Activated CD4-positive, alpha-beta T cell treated with anti-CD3 and anti-CD28 coated beads, Interleukin-10, Interleukin-2, amounts not matched to agents 100 ng/mL and 50 ng/mL, durations not matched to agents 16 hours and 8 hours (primary cell): ENCODE results near the gene PLA2G6.

Source experiments
- DNase-seq: peaks from one replicate; pipeline ENCODE4 v3.0.0-alpha.2; 2020

PLA2G6 gene

DNA sequence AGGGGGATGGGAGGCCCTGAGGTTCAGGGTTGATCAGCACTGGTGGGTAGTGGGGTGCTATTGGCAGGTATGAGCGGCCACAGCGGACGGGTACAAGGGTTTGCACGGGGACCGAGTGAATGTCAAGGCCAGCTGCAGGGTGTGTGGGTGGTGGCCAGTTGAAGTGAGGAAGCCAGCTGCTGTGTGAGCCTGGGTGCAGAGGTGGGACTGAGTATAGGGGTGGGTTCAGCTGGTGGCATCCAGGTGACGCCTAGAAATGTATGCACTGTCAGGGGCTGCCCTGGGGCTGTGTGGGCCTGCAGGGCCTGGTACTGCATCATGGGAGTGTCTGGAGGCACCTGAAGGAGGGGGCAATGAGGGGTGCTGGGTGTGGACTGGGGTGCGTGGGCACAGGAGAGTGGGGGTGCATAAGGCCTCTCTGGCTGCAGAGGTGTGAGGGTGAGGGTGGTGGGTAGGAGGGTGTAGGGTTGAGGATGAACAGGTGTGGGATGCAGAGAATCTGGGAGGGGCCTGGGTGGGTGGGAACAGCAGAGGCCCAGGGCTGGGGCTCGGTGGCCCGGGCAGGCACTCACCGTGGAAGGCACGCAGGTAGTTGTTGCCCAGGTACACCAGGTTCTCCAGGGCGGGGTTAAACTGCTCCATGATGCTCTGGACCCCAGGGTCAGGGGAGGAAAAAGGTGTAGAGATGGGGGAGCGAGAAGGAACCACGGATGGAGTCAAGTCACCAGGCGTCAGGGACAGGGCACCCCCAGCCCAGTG is 72.9 kb downstream of the PLA2G6 start:
- DNase-seq, result no peak

DNA sequence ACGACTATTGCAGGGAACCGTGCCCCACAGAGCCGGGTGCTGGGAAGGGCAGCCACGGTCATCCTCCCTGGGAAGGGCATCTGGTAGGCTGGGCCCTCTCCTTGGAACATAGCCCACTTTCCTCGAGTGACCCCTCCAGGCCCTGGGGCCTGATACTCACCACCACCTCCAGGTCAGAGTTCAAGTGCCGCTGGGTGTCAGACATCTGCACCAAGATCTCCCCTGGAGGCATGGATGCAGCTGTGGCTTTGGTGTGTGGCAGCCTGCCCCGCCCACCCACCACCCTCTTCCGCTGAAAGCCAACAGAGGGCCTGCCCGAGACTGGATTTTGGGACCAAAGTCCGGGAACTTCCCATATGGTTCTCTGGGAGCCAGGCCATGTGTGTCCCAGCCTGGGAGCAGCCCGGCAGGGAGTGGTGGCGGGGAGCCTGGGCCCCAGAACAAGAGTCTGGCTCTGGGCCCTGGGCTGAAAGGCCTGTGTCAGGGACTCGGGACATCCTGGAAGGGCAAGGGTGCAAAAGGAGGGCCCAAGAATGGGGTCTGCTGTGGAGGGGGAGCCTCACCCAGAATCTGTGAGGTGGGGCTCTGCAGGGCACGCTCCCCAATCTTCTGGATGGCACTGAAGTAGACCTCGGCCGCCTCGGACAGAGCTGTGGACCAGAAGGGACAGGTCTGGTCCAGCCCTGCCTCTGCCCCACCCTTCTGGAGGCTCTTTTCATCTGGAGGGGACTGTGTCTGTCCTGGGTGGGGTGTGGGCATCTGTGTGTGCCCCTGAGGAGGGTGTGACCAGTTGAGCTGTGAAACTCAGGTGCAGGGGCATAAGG is 73.7 kb downstream of the PLA2G6 start:
- DNase-seq, result no peak

DNA sequence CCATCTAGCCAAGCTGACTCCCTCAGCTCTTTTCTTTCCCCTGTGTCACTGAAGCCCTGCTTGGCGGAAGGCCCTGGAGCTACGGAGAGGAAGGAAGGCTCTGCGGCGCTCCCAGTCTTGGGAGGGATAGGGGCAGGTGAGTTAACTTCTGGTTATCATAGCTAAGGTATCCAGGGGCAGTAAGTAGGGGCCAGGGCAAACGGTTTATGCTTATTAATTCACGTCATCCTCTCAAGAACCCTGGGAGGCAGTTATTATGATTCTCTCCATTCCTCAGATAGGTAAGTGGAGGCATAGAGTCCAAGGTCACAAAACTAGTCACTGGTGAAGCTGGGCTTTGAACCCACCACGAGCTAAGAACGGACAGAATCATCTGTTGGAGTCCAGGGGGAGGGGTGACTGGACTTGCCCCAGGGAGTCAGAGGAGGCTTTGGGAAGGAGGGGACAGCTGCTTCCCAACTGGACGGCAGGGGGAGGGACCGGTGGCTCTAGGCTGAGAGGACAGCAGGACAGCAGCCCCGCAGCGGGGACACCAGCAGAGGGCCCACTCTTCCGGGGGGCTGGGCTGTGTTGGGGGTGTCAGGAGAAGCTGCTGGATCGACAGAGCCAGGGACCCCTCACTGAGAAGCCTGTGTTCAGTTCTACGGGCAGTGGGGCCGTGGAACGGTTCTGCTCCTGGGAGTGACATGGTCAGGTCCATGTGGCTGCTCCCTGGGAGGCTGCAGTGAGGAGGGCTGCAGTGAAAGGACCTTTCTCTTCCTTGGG is 74.6 kb downstream of the PLA2G6 start:
- no peak for DNase-seq

DNA sequence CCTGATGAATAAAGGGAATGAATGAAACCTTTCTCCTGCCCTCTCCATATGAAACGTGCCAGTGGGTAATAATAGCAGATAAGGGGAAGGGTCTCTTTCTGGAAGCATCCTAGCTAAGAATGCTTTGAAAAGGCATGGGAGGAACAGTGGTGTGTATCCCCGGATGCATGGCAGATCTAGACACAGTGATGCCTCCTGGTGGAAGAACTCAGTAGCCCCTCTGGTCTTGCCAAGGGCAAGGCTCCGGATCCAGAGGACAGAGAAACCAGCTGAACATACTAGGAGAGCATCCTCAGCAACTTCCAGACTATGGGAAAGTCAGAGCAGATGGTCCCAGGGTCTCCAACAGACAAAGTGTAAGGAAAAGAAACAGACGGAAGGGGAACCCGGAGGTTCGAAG is 77.5 kb downstream of the PLA2G6 start:
- DNase-seq, result no peak

DNA sequence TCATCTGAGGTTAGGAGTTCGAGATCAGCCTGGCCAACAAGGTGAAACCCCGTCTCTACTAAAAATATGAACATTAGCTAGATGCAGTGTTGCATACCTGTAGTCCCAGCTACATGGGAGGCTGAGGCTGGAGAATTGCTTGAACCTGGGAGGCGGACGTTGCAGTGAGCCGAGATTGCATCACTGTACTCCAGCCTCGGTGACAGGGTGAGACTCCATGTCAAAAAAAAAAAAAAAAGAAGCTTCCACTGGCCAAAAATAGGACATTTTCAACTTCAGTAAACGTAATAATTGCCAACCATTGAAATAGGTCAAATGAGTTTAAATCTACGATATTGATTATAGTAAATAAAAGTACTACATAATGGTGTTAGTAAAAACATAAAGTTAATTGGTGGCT is 78.0 kb downstream of the PLA2G6 start:
- no peak for DNase-seq

DNA sequence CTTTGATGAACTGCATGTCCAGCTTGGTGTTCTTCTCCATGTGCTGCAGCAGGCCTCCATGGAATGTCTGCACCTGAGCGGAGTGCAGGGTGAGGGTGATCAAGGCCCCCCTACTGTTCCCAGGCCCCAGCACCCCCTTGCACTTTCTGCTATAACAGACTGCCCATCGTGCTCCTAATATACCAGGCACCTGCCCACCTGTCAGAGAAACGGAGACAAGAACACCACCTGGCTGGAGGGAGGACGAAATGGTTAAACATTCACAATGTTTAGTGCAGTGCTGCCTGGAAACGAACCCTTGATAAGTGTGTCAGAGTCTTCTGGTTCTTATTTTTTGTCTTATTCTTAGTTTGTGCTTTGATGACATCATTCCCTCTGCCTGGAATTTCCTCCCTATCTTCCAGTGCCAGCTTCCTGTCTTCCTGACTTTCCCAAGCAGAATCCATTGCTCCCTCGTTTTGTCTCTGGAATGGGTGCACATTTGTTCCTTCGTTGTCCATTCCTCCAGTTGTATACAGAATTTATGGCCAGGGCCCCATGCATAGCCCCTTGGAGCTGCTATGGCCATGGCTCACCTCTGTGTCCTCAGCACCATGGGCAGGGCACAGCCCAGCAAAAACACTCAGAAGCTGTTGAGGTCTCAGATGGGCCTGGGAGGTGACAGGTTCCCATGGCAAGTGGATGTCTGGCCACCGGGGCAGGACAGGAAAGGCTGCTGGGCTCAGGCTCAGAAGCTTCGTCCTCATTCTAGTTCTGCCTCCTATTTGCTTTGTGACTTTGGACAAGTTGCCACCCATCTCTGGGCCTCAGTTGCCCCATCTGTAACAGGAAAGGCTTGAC is 83.0 kb downstream of the PLA2G6 start:
- DNase-seq, result no peak

DNA sequence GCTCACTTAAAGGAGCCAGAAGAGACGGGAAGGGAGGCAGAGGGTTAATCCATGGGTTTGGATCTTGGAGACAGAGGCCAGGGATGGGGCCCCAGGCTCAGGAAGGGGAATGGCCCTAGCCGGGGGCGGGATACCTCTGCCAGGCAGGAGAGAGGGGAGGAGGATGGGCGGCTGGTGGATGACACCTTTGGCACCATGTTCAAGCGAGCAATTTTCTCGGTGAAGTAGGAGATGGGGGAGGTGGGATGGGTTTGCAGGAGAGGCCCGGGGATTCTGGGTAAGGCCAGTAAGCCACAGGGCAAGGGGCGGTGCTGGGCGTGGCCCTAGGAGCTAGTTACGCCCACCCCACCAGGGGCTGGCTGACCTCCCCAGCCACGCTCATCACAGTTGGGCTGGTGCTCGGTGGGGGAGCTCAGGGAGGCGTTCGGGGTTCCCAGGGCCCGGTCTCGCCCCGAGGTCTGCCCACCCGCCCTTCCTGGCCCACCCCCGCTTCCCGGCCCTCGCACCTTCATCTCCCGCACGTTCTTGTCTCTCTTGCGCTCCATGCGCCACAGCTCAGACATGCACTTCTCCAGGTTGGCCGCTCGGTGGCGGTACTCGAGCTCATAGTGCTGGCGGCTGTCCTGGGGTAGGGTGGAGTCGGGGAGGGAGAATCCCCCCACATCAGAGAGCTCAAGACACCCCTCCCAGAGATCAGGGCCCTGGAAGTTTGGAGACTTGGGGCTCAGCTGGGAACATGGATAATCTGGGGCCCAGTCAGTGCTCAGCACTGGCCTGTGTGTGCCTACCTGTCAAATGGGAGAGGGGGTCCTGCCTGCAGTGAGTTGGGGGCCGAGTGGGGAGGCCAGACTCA is 83.8 kb downstream of the PLA2G6 start:
- DNase-seq, result no peak

DNA sequence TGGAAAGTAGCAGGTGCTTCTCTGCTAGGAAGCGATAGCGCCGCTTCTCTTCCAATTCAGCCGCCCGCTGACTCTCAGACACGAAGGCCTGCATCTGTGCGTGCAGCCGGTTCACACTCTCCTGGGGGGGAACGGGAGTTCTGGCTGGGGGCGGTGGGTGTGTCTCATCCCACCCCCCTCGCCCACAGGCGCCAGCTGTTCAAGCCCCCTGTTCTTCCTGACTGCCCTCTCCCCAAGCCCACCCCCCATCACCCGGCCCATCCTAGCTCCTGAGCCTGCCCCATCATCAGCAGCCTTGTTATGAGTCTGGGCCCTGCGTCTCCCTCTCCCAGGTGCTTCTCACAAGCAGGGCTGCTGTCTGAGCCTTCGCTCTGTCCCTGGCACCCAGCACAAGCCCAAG is 84.6 kb downstream of the PLA2G6 start:
- no peak for DNase-seq

DNA sequence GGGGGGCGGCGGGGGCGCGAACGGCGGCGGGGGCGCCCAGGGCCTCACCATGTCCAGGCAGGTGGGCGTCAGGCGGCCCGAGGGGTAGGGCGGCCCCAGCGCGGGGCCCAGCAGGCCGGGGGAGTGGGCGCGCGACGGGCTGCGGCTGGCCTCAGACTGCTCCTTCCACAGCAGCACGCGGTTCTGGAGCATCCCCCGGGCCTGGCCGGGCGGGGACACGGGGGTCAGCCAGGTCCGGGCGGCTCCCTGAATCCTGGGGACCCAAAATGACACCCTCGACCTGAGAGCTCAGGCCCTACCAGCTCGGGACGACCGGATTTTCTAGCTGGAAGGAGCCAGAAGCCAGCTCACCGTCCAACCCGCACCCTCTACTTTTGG is 92.2 kb downstream of the PLA2G6 start:
- DNase-seq, result no peak

DNA sequence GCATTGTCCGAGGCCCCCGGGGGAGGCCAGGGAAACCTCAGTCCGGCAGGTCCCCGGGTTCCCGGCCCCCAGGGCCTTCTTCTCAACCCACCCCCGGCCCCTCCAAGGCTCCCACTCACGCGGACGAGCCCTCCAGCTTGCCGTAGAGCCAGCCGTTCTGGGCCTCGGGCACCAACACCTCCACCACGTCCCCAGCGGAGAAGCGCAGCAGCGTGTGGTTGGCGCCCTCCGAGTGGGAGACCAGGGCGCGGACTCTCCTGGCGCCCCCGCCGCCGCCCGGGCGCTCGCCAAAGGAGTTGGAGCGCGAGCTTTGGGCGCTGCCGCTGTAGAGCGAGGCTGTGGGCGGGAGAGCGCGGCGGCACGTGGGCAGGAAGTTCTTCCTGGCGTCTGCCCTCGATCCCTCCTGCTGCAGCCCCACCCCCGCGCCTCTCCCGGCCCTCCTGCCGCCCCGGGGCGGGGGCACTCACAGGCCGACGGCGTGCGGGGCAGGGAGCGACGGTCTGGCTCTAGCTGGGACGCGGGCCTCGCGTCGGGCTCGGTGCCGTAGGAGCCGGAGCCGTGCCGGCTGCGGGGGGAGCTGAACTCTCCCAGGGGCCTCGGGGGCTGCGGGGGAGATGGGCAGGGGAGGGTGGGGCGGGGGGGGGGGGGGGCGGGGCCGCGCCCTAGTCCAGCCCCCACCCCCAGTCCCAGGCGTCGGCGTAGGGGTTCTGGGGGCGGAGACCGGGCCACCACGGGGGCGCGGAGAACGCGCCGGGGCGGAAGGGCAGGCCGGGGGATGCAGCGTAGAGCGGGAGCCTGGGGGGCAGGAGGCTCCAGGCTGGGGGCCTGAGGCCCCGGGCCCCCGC is 92.8 kb downstream of the PLA2G6 start:
- DNase-seq, result no peak

DNA sequence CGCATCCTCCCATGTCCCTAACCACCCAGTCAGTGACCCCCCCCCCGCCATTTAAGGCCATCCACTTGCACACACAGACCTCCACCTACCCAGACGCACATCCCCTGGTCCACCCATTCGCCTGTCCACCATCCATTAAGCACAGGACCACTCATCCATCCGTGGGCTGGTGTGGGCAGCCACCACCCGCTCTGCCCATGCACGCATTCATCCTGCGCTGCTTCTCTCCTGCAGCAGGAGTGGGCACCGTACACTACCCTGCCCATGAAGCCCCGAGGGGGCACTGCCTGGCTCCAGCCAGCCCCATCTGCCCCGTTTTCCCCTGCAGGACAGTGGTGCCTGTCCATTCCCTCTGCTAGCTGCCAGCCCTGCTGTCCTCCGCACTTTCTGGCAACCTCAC is 93.8 kb downstream of the PLA2G6 start:
- DNase-seq, result no peak

DNA sequence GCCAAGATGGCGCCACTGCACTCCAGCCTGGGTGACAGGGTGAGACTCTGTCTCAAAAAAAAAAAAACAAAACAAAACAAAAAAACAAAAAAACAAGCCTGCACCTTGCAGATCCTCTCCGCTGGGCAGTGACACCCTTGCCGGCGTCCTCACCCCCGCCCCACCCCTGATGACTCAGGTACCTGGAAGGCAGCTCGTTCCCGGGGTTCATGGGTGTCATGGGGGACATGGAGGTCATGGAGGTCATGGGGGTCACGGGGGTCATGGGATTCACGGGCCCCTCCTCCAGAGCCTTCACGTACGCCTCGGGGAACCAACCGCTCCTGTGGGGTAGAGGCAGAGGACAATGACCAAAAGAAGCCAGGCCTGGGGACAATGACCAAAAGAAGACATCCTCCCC is 94.7 kb downstream of the PLA2G6 start:
- DNase-seq, result no peak

DNA sequence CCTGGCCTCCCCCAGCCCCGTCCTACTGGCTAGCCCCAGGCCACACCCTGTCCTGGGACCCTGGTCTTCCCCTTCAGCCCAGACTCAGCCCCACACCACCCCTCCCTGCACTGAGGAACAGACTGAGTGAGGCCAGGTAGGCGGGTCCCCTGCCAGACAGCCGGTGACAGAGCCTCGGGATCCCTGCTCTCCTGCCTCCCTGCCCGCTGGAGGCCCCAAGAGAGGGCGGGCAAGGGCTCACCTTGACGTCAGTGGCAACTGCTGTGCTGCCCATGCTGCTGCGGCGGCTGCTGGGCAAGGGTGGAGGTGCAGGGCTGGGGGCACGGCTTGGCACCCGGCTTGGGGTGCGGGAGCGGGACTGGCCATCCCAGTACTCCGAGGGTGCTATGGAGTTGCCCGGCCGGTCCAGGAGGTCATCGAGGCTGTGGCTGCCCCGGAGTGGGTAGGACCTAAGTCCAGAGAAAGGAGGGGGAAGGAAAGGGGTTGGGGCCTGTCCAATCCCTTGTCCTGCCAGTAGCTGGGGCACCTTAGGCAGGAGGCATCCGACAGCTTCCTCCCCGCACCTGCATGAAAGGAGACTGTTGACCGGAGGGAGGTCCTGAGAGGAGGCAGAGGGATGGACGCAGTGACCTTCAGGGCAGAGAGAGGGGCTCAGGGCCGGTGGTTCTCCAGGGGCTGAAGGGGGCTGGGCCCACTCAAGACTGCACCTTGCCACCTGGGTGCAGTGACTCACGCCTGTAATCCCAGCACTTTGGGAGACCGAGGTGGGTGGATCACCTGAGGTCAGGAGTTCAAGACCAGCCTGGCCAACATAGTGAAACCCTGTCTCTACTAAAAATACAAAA is 95.4 kb downstream of the PLA2G6 start:
- DNase-seq, result no peak

DNA sequence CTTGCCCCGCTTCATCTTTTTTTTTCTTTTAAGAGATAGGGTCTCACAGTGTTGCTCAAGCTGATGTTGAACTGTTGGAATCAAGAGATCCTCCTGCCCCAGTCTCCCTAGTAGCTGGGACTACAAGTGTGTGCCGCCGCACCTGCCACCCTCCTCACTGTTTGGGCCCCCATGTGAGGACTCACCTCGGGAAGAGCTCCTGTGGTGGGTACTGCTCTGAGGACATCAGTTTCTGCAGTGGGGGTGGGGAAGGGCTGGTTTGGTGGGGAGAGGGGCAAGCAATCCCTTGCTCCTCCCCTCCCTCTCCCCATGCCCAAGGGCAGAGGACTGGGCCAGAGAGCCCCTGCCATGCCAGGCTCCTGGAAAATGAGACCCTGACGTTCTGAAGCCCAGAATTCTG is 96.1 kb downstream of the PLA2G6 start:
- no peak for DNase-seq

DNA sequence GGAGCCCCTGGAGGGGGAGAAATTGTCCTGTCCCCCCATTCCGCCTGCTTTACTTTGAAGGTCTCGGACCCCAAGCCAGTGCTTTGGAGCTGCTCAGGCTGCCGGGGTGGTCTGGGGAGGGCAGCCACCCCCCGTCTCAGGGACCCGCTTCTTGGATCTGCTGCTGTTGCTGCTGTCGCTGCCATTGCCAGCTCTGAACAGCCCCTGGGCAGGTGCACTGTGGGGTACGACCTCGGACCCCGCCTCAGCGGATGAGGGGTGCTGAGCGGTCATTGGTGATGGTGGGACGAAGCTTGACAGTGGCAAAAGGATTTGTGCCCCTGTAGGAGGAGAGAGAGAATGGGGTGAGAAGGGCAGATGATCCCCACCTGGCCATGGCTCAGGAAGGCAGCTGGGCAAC is 96.6 kb downstream of the PLA2G6 start:
- DNase-seq, result no peak

DNA sequence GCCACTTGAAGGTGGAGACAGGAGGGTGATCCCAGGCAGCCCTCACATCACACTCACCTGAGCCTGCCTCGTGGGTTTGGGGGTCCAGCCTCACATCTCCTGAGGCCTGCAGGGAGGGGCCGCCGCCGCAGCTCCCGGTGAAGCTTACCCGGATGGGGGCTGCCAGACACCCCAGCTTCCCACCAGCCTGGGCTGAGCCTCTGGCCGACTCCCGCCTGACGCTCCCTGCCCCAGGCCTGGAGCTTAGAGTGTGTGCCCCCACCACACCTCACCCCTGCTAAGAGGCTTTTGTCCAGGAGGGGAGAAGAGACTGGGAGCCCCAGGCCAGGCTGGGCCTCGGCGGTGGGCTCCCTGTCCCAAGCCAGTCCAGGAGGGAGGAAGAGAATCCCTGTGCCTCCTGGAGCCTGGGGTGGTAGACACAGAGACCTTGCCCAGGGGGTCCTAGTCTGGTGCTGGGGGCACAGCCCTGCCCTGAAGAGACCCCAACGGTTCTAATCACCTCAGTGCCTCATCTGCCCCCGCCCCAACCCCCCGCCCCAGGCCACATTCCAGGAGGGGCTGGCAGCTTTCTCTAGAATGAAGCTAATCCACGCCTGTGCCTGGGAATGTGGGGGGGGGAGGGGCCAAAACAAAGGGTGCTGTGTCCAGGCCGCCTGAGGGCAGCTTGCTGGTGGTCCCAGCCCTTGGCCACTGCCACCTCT is 97.5 kb downstream of the PLA2G6 start, which contains the start of gene SLC16A8:
Gene SLC16A8, minus strand, starts transcription at position 254 of the 701 bp plus-strand sequence. CDS start 1,311 bp downstream, outside the sequence.
- no peak for DNase-seq

DNA sequence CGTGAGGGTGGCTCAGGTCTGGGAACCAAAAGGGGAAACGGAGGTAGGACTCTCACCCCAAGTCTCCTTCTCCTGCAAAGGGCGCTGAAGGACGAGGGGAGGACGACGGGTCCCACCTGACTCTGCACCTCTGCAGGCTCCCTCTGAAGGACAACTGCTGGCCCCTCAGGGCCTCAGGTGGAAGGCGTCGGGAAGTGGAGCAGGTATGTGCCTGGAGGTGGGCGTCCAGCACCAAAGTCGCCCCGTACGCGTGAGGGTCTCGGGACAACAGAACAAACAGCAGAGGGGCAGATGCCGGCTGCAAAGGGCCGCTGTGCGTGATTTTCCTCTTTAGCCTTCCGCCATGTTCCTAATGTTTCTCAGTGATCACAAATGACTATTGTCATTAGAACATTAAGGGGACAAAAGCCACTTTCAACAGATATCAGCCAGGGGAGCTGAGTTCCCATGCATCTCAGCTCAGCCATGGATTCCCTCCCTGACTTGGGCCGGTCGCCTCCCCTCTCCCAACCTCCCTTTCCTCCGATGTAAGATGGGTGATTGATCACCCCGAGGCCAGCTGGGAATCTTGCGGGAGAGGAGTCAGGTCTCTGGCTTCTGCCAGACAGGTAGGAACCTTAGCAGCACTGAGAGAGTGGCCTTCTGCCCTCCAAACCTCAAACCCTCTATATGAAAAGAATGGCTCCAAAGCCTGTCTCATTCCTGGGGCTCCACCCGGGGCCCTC is 98.5 kb downstream of the PLA2G6 start:
- no peak for DNase-seq
